Upper lobe of left lung (tissue), 6 donors: ENCODE data around the gene SAMSN1. TPM values are rescaled to one million over a fixed set of nuclear protein-coding genes. Genes with fewer than 3 reads are reported as not detected.

Experiments used
- ATAC-seq, 2 donors: fragments of 200-7000 bp; cut with Tn5 transposase; one replicate each; pipeline ENCODE4 v1.9.1; 2022; ENCODE audit warnings: mild to moderate bottlenecking in 2 of 2, moderate library complexity in 2 of 2; ENCODE audit not compliant: low FRiP score in 2 of 2
- DNase-seq, 2 donors: peaks; one replicate each; pipeline ENCODE4 v3.0.0-alpha.2; 2019 to 2020
- H3K27ac ChIP-seq, 4 donors: fragments of 200-600 bp; sonication (generic); one replicate each; pipeline ENCODE4 v1.5.1; 2016 to 2019
- H3K27me3 ChIP-seq, 4 donors: fragments of 200-600 bp; sonication (generic); one replicate each; pipeline ENCODE4 v1.5.1; 2017 to 2019
- H3K36me3 ChIP-seq, 4 donors: fragments of 200-600 bp; sonication (generic); one replicate each; pipeline ENCODE4 v1.5.1; 2016 to 2019
- H3K4me1 ChIP-seq, 4 donors: fragments of 200-600 bp; sonication (generic); one replicate each; pipeline ENCODE4 v1.5.1; 2018 to 2019
- H3K4me3 ChIP-seq, 4 donors: fragments of 200-600 bp; sonication (generic); one replicate each; pipeline ENCODE4 v1.5.1; 2017 to 2019; ENCODE audit warnings: mild to moderate bottlenecking in 2 of 4, moderate library complexity in 1 of 4
- H3K9me3 ChIP-seq, 4 donors: fragments of 200-600 bp; sonication (generic); one replicate each; pipeline ENCODE4 v1.5.1; 2018 to 2019
- EP300 ChIP-seq, 4 donors: sonication (generic); formaldehyde crosslinking; IDR thresholded peaks; one replicate each; pipeline ENCODE4 v1.5.1; 2017; ENCODE audit warnings: antibody characterized with exemption in 4 of 4, control low read depth in 2 of 4
- POLR2A ChIP-seq, 4 donors: fragments of 450-650 bp; IDR thresholded peaks; one replicate each; pipeline ENCODE4 v1.5.1; 2016 to 2017; ENCODE audit warnings: antibody characterized with exemption in 4 of 4, mild to moderate bottlenecking in 2 of 4
- POLR2AphosphoS5 ChIP-seq, 2 donors: sonication (generic); formaldehyde crosslinking; IDR thresholded peaks; one replicate each; pipeline ENCODE4 v1.5.1; 2017; ENCODE audit warnings: antibody characterized with exemption in 2 of 2
- WGBS, 2 donors: methylation state at CpG; one replicate each; pipeline ENCODE4 v1.1.5; 2017 to 2018; 5-methylcytosine and 5-hydroxymethylcytosine counted together
- total RNA-seq, 6 donors: library from RNA; depleted of rRNA in 4 of 6; stranded (reverse); fragments of >200 nt in 4 of 6; gene quantifications; one replicate each; pipeline versions ENCODE4 v1.1.0 to v1.2.1, GENCODE V29; 2016 to 2021
- TF ChIP-seq, protein P1 (sequence below), 6 experiments: fragments of 450-650 bp in 4 of 6; fragments of 200-600 bp in 2 of 6; sonication (generic) in 2 of 6; IDR thresholded peaks; one replicate each; pipeline ENCODE4 v1.5.1; 2016 to 2019; ENCODE audit warnings: antibody characterized with exemption in 6 of 6
- donor health status: DM: no; HTN: no; CAD: no; lungs with moderate emphysema.
- donor health status: DM: no; HTN: yes; CAD: no; lungs with severe emphysema.

The SAMSN1 gene
- total RNA-seq, 6 donors from 2014 or later, result 16.4 to 29.3 (median 20.3) TPM

DNA sequence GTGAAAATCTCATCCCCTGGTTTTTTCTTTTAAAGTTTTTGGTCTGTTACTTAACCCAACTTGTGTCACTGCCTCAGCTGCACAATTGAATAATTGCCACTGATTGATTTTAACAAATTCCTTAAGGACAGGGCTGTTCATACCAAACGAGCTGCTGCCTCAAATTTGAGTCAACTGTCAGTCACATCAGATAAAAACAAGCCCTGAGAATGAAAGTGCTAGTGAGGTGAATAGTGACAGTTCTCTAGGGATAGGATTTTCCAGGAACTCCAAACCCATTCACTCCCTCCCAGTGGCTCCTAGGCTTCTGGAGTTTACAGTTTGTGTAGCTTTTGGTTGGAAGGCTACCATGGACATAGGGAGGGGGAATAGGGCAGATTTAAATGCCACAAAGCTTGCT lies 79.4 kb downstream of the SAMSN1 start:
- Histone ChIP-seq H3K9me3 (no peaks in the 10 kb centered on the region), H3K27ac (no peak overlapping the region), H3K36me3 (no peaks in the 10 kb centered on the region), H3K4me1 (no peaks in the 10 kb centered on the region), H3K4me3 (no peak overlapping the region), H3K27me3 (no peaks in the 10 kb centered on the region)
- no peak for TF ChIP-seq POLR2A (IDR thresholded peaks at IDR 0.05)
- TF ChIP-seq EP300 (IDR thresholded peaks at IDR 0.05), result no peak
- no peak for DNase-seq
- 26 to 36% methylated on average over 1 of the region's 1 CpG for WGBS, 2 donors
- no peak for ATAC-seq

DNA sequence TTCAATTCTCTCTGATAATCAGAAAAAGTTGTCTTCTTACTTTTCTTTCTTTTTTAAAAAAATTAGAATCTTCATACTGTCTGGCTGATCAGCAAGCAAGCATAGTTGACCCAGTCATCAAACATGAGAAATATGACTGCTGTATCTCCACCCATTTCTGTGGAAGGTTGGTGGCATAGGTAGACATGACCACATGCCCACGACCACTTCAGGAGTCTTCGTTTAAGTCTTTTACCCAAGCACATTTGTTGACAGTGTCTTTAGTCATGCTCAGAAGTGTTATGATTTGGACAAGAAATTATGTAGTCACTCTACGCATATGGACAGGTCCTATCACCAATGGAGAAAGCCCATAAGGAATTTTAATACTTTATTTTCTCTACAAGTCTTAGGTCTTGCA lies 88.4 kb downstream of the SAMSN1 start:
- no peak overlapping the region for H3K27ac ChIP-seq
- TF ChIP-seq POLR2AphosphoS5 (IDR thresholded peaks at IDR 0.05) (no peak), POLR2A (IDR thresholded peaks at IDR 0.05) (no peak), EP300 (IDR thresholded peaks at IDR 0.05) (no peak)
- TF ChIP-seq, protein P1, sequence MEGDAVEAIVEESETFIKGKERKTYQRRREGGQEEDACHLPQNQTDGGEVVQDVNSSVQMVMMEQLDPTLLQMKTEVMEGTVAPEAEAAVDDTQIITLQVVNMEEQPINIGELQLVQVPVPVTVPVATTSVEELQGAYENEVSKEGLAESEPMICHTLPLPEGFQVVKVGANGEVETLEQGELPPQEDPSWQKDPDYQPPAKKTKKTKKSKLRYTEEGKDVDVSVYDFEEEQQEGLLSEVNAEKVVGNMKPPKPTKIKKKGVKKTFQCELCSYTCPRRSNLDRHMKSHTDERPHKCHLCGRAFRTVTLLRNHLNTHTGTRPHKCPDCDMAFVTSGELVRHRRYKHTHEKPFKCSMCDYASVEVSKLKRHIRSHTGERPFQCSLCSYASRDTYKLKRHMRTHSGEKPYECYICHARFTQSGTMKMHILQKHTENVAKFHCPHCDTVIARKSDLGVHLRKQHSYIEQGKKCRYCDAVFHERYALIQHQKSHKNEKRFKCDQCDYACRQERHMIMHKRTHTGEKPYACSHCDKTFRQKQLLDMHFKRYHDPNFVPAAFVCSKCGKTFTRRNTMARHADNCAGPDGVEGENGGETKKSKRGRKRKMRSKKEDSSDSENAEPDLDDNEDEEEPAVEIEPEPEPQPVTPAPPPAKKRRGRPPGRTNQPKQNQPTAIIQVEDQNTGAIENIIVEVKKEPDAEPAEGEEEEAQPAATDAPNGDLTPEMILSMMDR (IDR thresholded peaks at IDR 0.05), result no peak
- DNase-seq, result no peak
- no peak overlapping the region for H3K4me3 ChIP-seq
- WGBS, 2 donors, result 83 to 88% methylated on average over 3 of the region's 3 CpGs
- ATAC-seq, result no peak
- H3K4me1 ChIP-seq, result no peaks in the 10 kb centered on the region
- H3K9me3 ChIP-seq, result no peaks in the 10 kb centered on the region
- no peaks in the 10 kb centered on the region for H3K27me3 ChIP-seq
- H3K36me3 ChIP-seq, result no peaks in the 10 kb centered on the region

DNA sequence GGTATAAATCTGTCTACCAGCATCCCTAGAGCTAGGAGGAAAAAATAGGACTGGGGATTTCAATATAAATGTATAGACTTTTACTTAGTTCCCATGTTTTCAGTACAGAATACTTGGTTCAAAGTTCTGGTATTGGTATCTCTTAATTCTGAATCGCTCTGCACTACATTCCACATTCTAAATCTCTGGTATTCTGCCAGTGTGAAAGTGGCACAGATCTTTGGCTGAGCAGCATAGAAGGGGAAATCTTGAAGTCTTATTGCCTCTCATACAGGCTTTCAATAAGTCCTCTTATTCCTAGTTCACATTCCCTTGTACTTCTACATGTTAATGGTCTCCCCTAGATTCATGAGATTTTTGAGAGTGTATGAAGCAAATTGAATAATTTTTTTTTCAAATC lies 89.2 kb downstream of the SAMSN1 start:
- H3K9me3 ChIP-seq, result no peaks in the 10 kb centered on the region
- no peaks in the 10 kb centered on the region for H3K4me1 ChIP-seq
- WGBS, 2 donors, result 77 to 86% methylated on average over 1 of the region's 1 CpG
- no peak for TF ChIP-seq POLR2A (IDR thresholded peaks at IDR 0.05)
- TF ChIP-seq, protein P1 (IDR thresholded peaks at IDR 0.05), result no peak
- TF ChIP-seq POLR2AphosphoS5 (IDR thresholded peaks at IDR 0.05), result no peak
- TF ChIP-seq EP300 (IDR thresholded peaks at IDR 0.05), result no peak
- DNase-seq, result no peak
- no peaks in the 10 kb centered on the region for H3K27me3 ChIP-seq
- ATAC-seq, result no peak
- no peak overlapping the region for H3K4me3 ChIP-seq
- H3K36me3 ChIP-seq, result no peaks in the 10 kb centered on the region
- H3K27ac ChIP-seq, result no peak overlapping the region

DNA sequence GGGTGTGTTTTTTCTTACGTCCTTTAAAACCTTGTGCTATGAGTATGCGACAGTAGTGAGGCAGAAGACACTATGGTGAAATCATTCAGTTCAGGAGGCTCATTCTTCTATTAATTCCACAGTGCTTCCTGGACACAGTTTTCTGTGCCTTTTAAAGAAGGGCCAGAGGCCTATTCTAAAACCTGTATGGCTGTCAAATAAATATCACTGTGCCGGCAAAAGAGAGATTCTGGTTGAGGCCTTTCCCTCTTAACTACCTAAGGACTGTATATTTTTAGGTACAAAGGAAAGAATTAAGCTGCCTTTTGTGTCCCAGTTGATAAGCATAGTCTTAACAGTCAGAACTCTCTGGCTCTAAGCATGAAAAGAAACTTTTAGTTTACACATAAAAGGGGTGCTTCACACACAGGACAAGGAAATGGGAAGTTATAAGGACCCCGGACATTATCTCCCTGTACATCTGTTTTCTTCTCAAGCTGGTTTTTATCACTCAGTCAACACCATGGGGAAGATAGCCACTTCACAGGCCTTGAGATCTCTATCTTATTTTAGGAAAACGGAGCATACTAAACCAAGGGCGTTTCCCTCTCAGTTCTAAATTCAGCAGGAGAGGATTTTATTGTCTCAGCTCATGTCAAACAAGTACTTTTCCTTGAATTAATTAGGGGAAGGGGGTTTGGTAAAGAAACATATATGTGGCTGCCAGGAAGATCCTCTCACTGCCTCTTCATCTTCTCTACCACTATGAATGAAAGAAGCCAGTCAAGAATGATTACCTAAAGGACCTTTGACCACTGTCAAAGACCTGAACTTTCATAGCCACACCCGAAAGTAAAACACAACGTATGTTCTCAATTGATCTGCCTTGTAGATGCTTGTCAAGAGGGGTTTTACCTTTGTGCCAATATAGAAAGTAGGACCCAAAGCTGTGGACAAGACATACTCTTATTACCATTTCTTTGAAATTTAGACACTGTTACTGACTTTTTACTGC lies 91.8 kb downstream of the SAMSN1 start:
- Histone ChIP-seq H3K27ac (no peak overlapping the region), H3K9me3 (no peaks in the 10 kb centered on the region), H3K27me3 (no peaks in the 10 kb centered on the region), H3K4me3 (no peak overlapping the region), H3K36me3 (no peaks in the 10 kb centered on the region), H3K4me1 (no peaks in the 10 kb centered on the region)
- TF ChIP-seq POLR2A (IDR thresholded peaks at IDR 0.05), result no peak
- TF ChIP-seq, protein P1 (IDR thresholded peaks at IDR 0.05), result no peak
- no peak for TF ChIP-seq EP300 (IDR thresholded peaks at IDR 0.05)
- TF ChIP-seq POLR2AphosphoS5 (IDR thresholded peaks at IDR 0.05), result no peak
- whole genome bisulfite sequencing, 2 donors, result 51 to 55% methylated on average over 8 of the region's 8 CpGs
- ATAC-seq (no peak), DNase-seq (no peak)

GRCh38 chr21:14453339-14454015 lies 92.6 kb downstream of the SAMSN1 start:
- TF ChIP-seq EP300 (IDR thresholded peaks at IDR 0.05), result no peak
- TF ChIP-seq POLR2A (IDR thresholded peaks at IDR 0.05), result no peak
- TF ChIP-seq POLR2AphosphoS5 (IDR thresholded peaks at IDR 0.05), result no peak
- WGBS, 2 donors, result 47 to 58% methylated on average over 4 of the region's 4 CpGs
- Histone ChIP-seq H3K27ac (no peak overlapping the region), H3K4me3 (no peak overlapping the region), H3K4me1 (no peaks in the 10 kb centered on the region), H3K36me3 (no peaks in the 10 kb centered on the region), H3K9me3 (no peaks in the 10 kb centered on the region), H3K27me3 (no peaks in the 10 kb centered on the region)
- DNase-seq (no peak), ATAC-seq (no peak)
